SK-N-SH (cell line): ENCODE results near the gene DKK1. TPM values are rescaled to one million over a fixed set of nuclear protein-coding genes. Genes with fewer than 3 reads are reported as not detected.

Experiments
- CTCF ChIA-PET: fragments of 300-600, 350-600 bp; formaldehyde crosslinking; extraction: SDS; loops from one replicate; lab custom pipeline; 2021; lab: Yijun Ruan, JAX
- POLR2A ChIA-PET: fragments of 350-600 bp; sonication (Branson Sonifier 250); formaldehyde crosslinking; extraction: SDS; loops from one replicate; lab custom pipeline; 2020; ENCODE audit warnings: antibody characterized with exemption, inconsistent platforms; lab: Yijun Ruan, JAX
- DNase-seq: peaks from one replicate; pipeline ENCODE4 v3.0.0; 2012
- H2AFZ ChIP-seq: fragments of 200-600 bp; sonication (generic); 2 replicates; pipeline ENCODE4 v1.8.1; 2016; ENCODE audit warnings: antibody characterized with exemption, mild to moderate bottlenecking, low read depth
- H3F3A ChIP-seq: fragments of 200-600 bp; sonication (generic); replicated peaks from 2 replicates; pipeline ENCODE3; 2016; ENCODE audit warnings: antibody characterized with exemption, mild to moderate bottlenecking; ENCODE audit not compliant: insufficient read depth
- H3K27ac ChIP-seq, 2 experiments: fragments of 200-500 bp in 1 of 2; fragments of 200-600 bp in 1 of 2; sonication (Bioruptor generic) in 1 of 2; sonication (generic), shearing (Covaris generic) in 1 of 2; 2 replicates each; pipeline versions ENCODE4 v1.5.1 to v1.6.1; 2014 to 2016; ENCODE audit warnings: low read depth in 2 of 2, inconsistent platforms in 1 of 2, low read length in 1 of 2, mild to moderate bottlenecking in 1 of 2, mixed read lengths in 1 of 2
- H3K27me3 ChIP-seq: fragments of 200-600 bp; sonication (generic), shearing (Covaris generic); 2 replicates; pipeline ENCODE4 v1.6.1; 2016; ENCODE audit warnings: mixed run types; ENCODE audit not compliant: insufficient read depth
- H3K36me3 ChIP-seq, 2 experiments: fragments of 200-500 bp in 1 of 2; fragments of 200-600 bp in 1 of 2; sonication (Bioruptor generic) in 1 of 2; sonication (generic) in 1 of 2; replicated peaks in 1 of 2; 2 replicates each; pipeline versions ENCODE3 to v1.5.1; 2014 to 2016; ENCODE audit warnings: low read length in 1 of 2, mild to moderate bottlenecking in 1 of 2; ENCODE audit not compliant: insufficient read depth in 2 of 2, control insufficient read depth in 1 of 2
- H3K4me1 ChIP-seq, 2 experiments: fragments of 200-500 bp in 1 of 2; fragments of 200-600 bp in 1 of 2; sonication (Bioruptor generic) in 1 of 2; sonication (generic), shearing (Covaris generic) in 1 of 2; 2 replicates each; pipeline versions ENCODE4 v1.5.1 to v1.6.1; 2014 to 2016; ENCODE audit warnings: low read depth in 1 of 2, low read length in 1 of 2, mixed run types in 1 of 2; ENCODE audit not compliant: insufficient read depth in 2 of 2, control insufficient read depth in 1 of 2
- H3K4me2 ChIP-seq: fragments of 200-600 bp; sonication (generic), shearing (Covaris generic); 2 replicates; pipeline ENCODE4 v1.6.1; 2017; ENCODE audit warnings: mixed run types
- H3K4me3 ChIP-seq, 2 experiments: fragments of 200-500 bp in 1 of 2; fragments of 200-600 bp in 1 of 2; sonication (Bioruptor generic) in 1 of 2; sonication (generic), shearing (Covaris generic) in 1 of 2; 2 replicates each; pipeline versions ENCODE4 v1.5.1 to v1.8.1; 2014 to 2016; ENCODE audit warnings: low read depth in 2 of 2, inconsistent platforms in 1 of 2, low read length in 1 of 2, mild to moderate bottlenecking in 1 of 2, mixed read lengths in 1 of 2, moderate library complexity in 1 of 2
- H3K79me2 ChIP-seq: fragments of 200-600 bp; sonication (generic); 2 replicates; pipeline ENCODE4 v1.8.1; 2017; ENCODE audit warnings: mild to moderate bottlenecking; ENCODE audit not compliant: insufficient read depth
- H3K9ac ChIP-seq: fragments of 200-600 bp; sonication (generic); 2 replicates; pipeline ENCODE4 v1.6.1; 2017; ENCODE audit warnings: mixed run types
- H3K9me2 ChIP-seq: fragments of 200-600 bp; sonication (generic); 2 replicates; pipeline ENCODE4 v1.6.1; 2017; ENCODE audit warnings: mixed run types
- H3K9me3 ChIP-seq: fragments of 200-600 bp; sonication (generic); 2 replicates; pipeline ENCODE4 v1.6.1; 2017; ENCODE audit warnings: mixed run types, mild to moderate bottlenecking, moderate library complexity
- H4K20me1 ChIP-seq: fragments of 200-600 bp; sonication (generic); 2 replicates; pipeline ENCODE4 v1.6.1; 2017; ENCODE audit warnings: mild to moderate bottlenecking, mixed run types; ENCODE audit not compliant: insufficient read depth
- CTCF ChIP-seq: fragments of 200-600 bp; sonication (generic); IDR thresholded peaks from 2 replicates; pipeline ENCODE4 v1.6.1; 2017; ENCODE audit warnings: antibody characterized with exemption, mild to moderate bottlenecking, moderate library complexity
- EP300 ChIP-seq, 2 experiments: IDR thresholded peaks; 2 replicates each; pipeline versions ENCODE4 v1.4.0 to v1.6.1; 2012; ENCODE audit warnings: borderline replicate concordance in 1 of 2, low read depth in 1 of 2, low read length in 1 of 2
- EZH2phosphoT487 ChIP-seq: fragments of 200-600 bp; sonication (generic); IDR thresholded peaks from 2 replicates; pipeline ENCODE4 v1.6.1; 2017; ENCODE audit warnings: low read depth, mixed run types, mild to moderate bottlenecking, antibody characterized with exemption, moderate library complexity, borderline replicate concordance
- FOXM1 ChIP-seq: IDR thresholded peaks from 2 replicates; pipeline ENCODE4 v1.4.0; 2012; ENCODE audit warnings: low read depth, mild to moderate bottlenecking
- GATA2 ChIP-seq: sonication (generic); formaldehyde crosslinking; IDR thresholded peaks from 2 replicates; pipeline ENCODE4 v1.5.0; 2020; ENCODE audit warnings: mild to moderate bottlenecking, missing genetic modification reagents
- MEF2A ChIP-seq: IDR thresholded peaks from 2 replicates; pipeline ENCODE4 v1.4.0; 2012; ENCODE audit warnings: low read depth, borderline replicate concordance
- MXI1 ChIP-seq: IDR thresholded peaks from 2 replicates; pipeline ENCODE4 v1.6.1; 2012; ENCODE audit warnings: mild to moderate bottlenecking, low read depth, low read length, improper control_type of control experiment
- POLR2AphosphoS5 ChIP-seq: IDR thresholded peaks from 2 replicates; pipeline ENCODE4 v1.6.1; 2012; ENCODE audit warnings: low read depth, low read length
- RAD21 ChIP-seq: IDR thresholded peaks from 2 replicates; pipeline ENCODE4 v1.6.1; 2012; ENCODE audit warnings: mild to moderate bottlenecking, low read length
- REST ChIP-seq: IDR thresholded peaks from 2 replicates; pipeline ENCODE4 v1.6.1; 2012; ENCODE audit warnings: mild to moderate bottlenecking, low read depth, low read length, moderate library complexity
- RFX5 ChIP-seq: IDR thresholded peaks from 2 replicates; pipeline ENCODE4 v1.6.1; 2012; ENCODE audit warnings: mild to moderate bottlenecking, improper control_type of control experiment, low read length
- SMC3 ChIP-seq: IDR thresholded peaks from 2 replicates; pipeline ENCODE4 v1.6.1; 2012; ENCODE audit warnings: low read depth, low read length, improper control_type of control experiment
- TEAD4 ChIP-seq: IDR thresholded peaks from 2 replicates; pipeline ENCODE4 v1.4.0; 2012; ENCODE audit warnings: mild to moderate bottlenecking, borderline replicate concordance; ENCODE audit not compliant: insufficient read depth
- USF1 ChIP-seq: IDR thresholded peaks from 2 replicates; pipeline ENCODE4 v1.4.0; 2012; ENCODE audit warnings: low read depth, borderline replicate concordance
- YY1 ChIP-seq: IDR thresholded peaks from 2 replicates; pipeline ENCODE4 v1.4.0; 2012; ENCODE audit warnings: low read depth, mild to moderate bottlenecking
- WGBS: methylation state at CpG from one replicate; pipeline ENCODE4 v1.1.6; 2017; ENCODE audit warnings: low lambda C conversion rate; 5-methylcytosine and 5-hydroxymethylcytosine counted together
- polyA plus RNA-seq, 3 experiments: library from polyadenylated mRNA; depleted of rRNA; stranded (reverse); fragments of >200 nt; gene quantifications; 2 replicates each; pipeline ENCODE4 v1.2.3, GENCODE V29; 2012
- TF ChIP-seq, protein P1 (sequence below): IDR thresholded peaks from 2 replicates; pipeline ENCODE4; 2012

The DKK1 gene
- polyA plus RNA-seq, 1 of the 3 experiments (the other 2 are of a cell fraction), result 225 TPM

DNA sequence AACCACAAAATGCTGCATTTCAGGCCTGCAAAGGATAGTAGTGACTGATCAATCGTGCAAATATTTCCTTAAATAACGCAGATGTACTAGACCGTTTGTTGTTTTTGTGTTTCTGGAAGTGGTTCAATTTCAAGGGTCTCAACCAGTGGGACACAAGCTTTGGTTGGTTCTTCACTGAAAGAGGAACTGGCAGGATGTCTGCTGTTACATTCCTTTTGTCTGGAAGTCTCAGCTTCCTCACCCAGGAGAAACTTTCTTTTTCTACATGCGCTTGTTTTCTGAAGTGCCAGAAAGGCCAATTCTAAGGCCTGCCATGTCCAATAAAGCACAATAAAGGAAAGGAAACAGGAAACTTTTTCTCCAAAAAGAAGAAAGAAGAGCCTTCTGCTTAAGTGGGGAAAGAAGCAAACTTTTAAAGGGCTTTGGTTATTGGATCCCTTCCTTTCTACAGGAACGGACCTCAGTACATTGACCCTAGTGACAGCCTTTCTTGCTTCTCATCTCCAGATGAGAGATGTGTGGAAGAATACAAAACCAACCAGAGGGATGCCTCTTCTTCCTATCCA lies 4.1 kb downstream of the DKK1 start (continued):
- TF ChIP-seq RAD21, result no peak
- TF ChIP-seq SMC3, result no peak
- TF ChIP-seq GATA2 (CRISPR knock-in tag), result no peak
- no peak for TF ChIP-seq CTCF
- no peak for TF ChIP-seq YY1
- no peak for TF ChIP-seq MXI1
- no peak for TF ChIP-seq MEF2A
- no peak for TF ChIP-seq USF1
- no peak for TF ChIP-seq TEAD4
- no peak for TF ChIP-seq REST
- no peak for TF ChIP-seq FOXM1
- 0 out of 2 replicates have a peak, but pooled peaks have one; percentile 32 for TF ChIP-seq POLR2AphosphoS5

- POLR2A ChIA-PET, result no interaction called here
- Histone ChIP-seq H3K79me2 (peaks cover 39% of the 10 kb centered on the region), H3K4me3 (peak overlapping the region in 1 of 2 experiments; percentile 95; a peak in 1 of 4 replicates), H3K9ac (peak overlapping the region; percentile 89), H4K20me1 (no peaks in the 10 kb centered on the region), H3K4me2 (peak overlapping the region; percentile 83), H3K27ac (peak overlapping the region; percentile 95; a peak in 3 of 4 replicates), H3K36me3 (peaks cover 12 to 19% of the 10 kb centered on the region in 2 experiments), H3K27me3 (no peaks in the 10 kb centered on the region), H3K9me2 (no peaks in the 10 kb centered on the region), H2AFZ (no peak overlapping the region), H3K4me1 (peaks cover 6 to 10% of the 10 kb centered on the region in 2 experiments; a peak in 2 of 4 replicates), H3F3A (peaks cover 70% of the 10 kb centered on the region), H3K9me3 (no peaks in the 10 kb centered on the region)
- CTCF ChIA-PET, result interaction anchor here (1.8 to 2.5 kb wide), 2 partner anchors 11 to 169 kb away, joined by 5 to 8 read pairs; no protein-coding TSS in a partner anchor
- WGBS, result 9% methylated on average over 7 of the region's 7 CpGs
- no peak for DNase-seq
- TF ChIP-seq REST (no peak), EZH2phosphoT487 (no peak), RFX5 (no peak), RAD21 (no peak), EP300 (IDR thresholded peaks at IDR 0.05; ENCODE audit: borderline replicate concordance in 1 of 2, low read depth in 1 of 2, low read length in 1 of 2) (peak; percentile 34 to 99; a peak in 2 of 4 replicates), YY1 (no peak), MXI1 (no peak), GATA2 (CRISPR knock-in tag) (no peak), USF1 (no peak; the same call in 1 of the 2 replicates)
- TF ChIP-seq, protein P1, sequence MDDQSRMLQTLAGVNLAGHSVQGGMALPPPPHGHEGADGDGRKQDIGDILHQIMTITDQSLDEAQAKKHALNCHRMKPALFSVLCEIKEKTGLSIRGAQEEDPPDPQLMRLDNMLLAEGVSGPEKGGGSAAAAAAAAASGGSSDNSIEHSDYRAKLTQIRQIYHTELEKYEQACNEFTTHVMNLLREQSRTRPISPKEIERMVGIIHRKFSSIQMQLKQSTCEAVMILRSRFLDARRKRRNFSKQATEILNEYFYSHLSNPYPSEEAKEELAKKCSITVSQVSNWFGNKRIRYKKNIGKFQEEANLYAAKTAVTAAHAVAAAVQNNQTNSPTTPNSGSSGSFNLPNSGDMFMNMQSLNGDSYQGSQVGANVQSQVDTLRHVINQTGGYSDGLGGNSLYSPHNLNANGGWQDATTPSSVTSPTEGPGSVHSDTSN, result peak; percentile 94
These were observed 4.9 kb downstream of the DKK1 start for GRCh38 chr10:52318822-52319464.
